H1 (cell line): ENCODE results near the gene SND1. TPM values are rescaled to one million over a fixed set of nuclear protein-coding genes. Genes with fewer than 3 reads are reported as not detected.

Source experiments
- CTCF ChIA-PET: fragments of 300-600 bp; sonication (Branson Sonifier 250); formaldehyde crosslinking; loops from one replicate; lab custom pipeline; 2021; ENCODE audit not compliant: partially characterized antibody; lab: Charles Lee
- POLR2A ChIA-PET: fragments of 300-600 bp; sonication (Branson Sonifier 250); formaldehyde crosslinking; loops from one replicate; lab custom pipeline; 2021; ENCODE audit warnings: inconsistent platforms; ENCODE audit not compliant: partially characterized antibody; lab: Charles Lee
- DNase-seq, 2 experiments: peaks; one replicate each; pipeline versions ENCODE4 v3.0.0 to v3.0.0-alpha.2; 2010 to 2022; ENCODE audit warnings: low spot score in 2 of 2, low read depth in 1 of 2, mixed read lengths in 1 of 2
- FAIRE-seq: peaks from 2 replicates; lab custom pipeline; 2011; peaks lifted over from hg19 to GRCh38; lab: Jason Lieb, UNC
- H2AFZ ChIP-seq: 2 replicates; pipeline ENCODE4 v1.8.1; 2012; ENCODE audit warnings: low read length, inconsistent platforms
- H2AK5ac ChIP-seq: 2 replicates; pipeline ENCODE4 v1.6.1; 2013; ENCODE audit warnings: low read depth, low read length
- H2BK120ac ChIP-seq: replicated peaks from 2 replicates; pipeline ENCODE3; 2013; ENCODE audit warnings: low read depth, low read length, inconsistent platforms
- H2BK12ac ChIP-seq: 2 replicates; pipeline ENCODE4 v1.6.1; 2013; ENCODE audit warnings: low read depth, low read length
- H2BK15ac ChIP-seq: 2 replicates; pipeline ENCODE4 v1.6.1; 2013; ENCODE audit warnings: low read length
- H2BK20ac ChIP-seq: 2 replicates; pipeline ENCODE4 v1.6.1; 2013; ENCODE audit warnings: low read length
- H2BK5ac ChIP-seq: 2 replicates; pipeline ENCODE4 v1.6.1; 2013; ENCODE audit warnings: low read depth, low read length
- H3K14ac ChIP-seq: 2 replicates; pipeline ENCODE4 v1.6.1; 2013; ENCODE audit warnings: inconsistent platforms; ENCODE audit not compliant: insufficient read length
- H3K18ac ChIP-seq: 2 replicates; pipeline ENCODE4 v1.6.1; 2013; ENCODE audit warnings: low read length; ENCODE audit errors: extremely low read depth
- H3K23ac ChIP-seq: 2 replicates; pipeline ENCODE4 v1.6.1; 2013; ENCODE audit warnings: inconsistent platforms; ENCODE audit not compliant: insufficient read length
- H3K23me2 ChIP-seq: 2 replicates; pipeline ENCODE4 v1.6.1; 2013; ENCODE audit warnings: low read depth, low read length
- H3K27ac ChIP-seq: 2 replicates; pipeline ENCODE4 v1.6.1; 2011; ENCODE audit warnings: low read depth, low read length, inconsistent platforms
- H3K27me3 ChIP-seq, 4 experiments: replicated peaks in 1 of 4; 1 replicate in 1 of 4; 2 replicates in 3 of 4; pipeline versions ENCODE4 v1.6.1 to v1.8.1; 2011 to 2013; ENCODE audit warnings: low read length in 3 of 4, mild to moderate bottlenecking in 3 of 4, inconsistent platforms in 2 of 4, mixed read lengths in 2 of 4, moderate library complexity in 1 of 4; ENCODE audit not compliant: control insufficient read depth in 3 of 4, insufficient read depth in 3 of 4; ENCODE audit errors: extremely low read depth in 1 of 4
- H3K36me3 ChIP-seq, 4 experiments: 2 replicates each; pipeline versions ENCODE4 v1.6.1 to v1.8.1; 2011 to 2013; ENCODE audit warnings: mild to moderate bottlenecking in 4 of 4, low read length in 3 of 4, moderate library complexity in 2 of 4, control low read depth in 1 of 4, inconsistent platforms in 1 of 4; ENCODE audit not compliant: insufficient read depth in 4 of 4, control insufficient read depth in 2 of 4
- H3K4ac ChIP-seq: replicated peaks from 2 replicates; pipeline ENCODE3; 2013; ENCODE audit warnings: low read length, low read depth, mixed read lengths, inconsistent platforms; ENCODE audit not compliant: insufficient read length
- H3K4me1 ChIP-seq, 4 experiments: replicated peaks in 1 of 4; 1 replicate in 1 of 4; 2 replicates in 3 of 4; pipeline versions ENCODE4 v1.6.1 to v1.8.1; 2011 to 2013; ENCODE audit warnings: low read length in 3 of 4, inconsistent platforms in 2 of 4, mixed read lengths in 1 of 4; ENCODE audit not compliant: insufficient read depth in 4 of 4, control insufficient read depth in 3 of 4
- H3K4me2 ChIP-seq, 2 experiments: 2 replicates each; pipeline versions ENCODE4 v1.6.1 to v1.8.1; 2011 to 2013; ENCODE audit warnings: low read depth in 2 of 2, low read length in 2 of 2, control low read depth in 1 of 2, inconsistent platforms in 1 of 2, mild to moderate bottlenecking in 1 of 2; ENCODE audit not compliant: insufficient read depth in 1 of 2
- H3K4me3 ChIP-seq, 4 experiments: fragments of 200-600, 300-600 bp in 1 of 4; sonication (generic), shearing (Covaris generic), sonication (Bioruptor Twin) in 1 of 4; 2 replicates each; pipeline versions ENCODE4 v1.5.1 to v1.8.1; 2011 to 2016; ENCODE audit warnings: low read length in 4 of 4, low read depth in 3 of 4, control low read depth in 2 of 4, inconsistent platforms in 2 of 4, mild to moderate bottlenecking in 2 of 4, mixed read lengths in 1 of 4, moderate library complexity in 1 of 4; ENCODE audit not compliant: insufficient read depth in 2 of 4; ENCODE audit errors: extremely low read depth in 1 of 4
- H3K56ac ChIP-seq: replicated peaks from 2 replicates; pipeline ENCODE3; 2013; ENCODE audit warnings: low read depth, mild to moderate bottlenecking, mixed read lengths, low read length, inconsistent platforms; ENCODE audit not compliant: insufficient read length
- H3K79me1 ChIP-seq: 2 replicates; pipeline ENCODE4 v1.6.1; 2013; ENCODE audit warnings: low read depth, low read length, control low read depth
- H3K79me2 ChIP-seq, 2 experiments: 2 replicates each; pipeline versions ENCODE4 v1.6.1 to v1.8.1; 2012 to 2013; ENCODE audit warnings: low read length in 2 of 2, mild to moderate bottlenecking in 2 of 2, inconsistent platforms in 1 of 2; ENCODE audit not compliant: insufficient read depth in 2 of 2, control insufficient read depth in 1 of 2
- H3K9ac ChIP-seq, 4 experiments: replicated peaks in 1 of 4; 1 replicate in 1 of 4; 2 replicates in 3 of 4; pipeline versions ENCODE4 v1.6.1 to v1.8.1; 2011 to 2013; ENCODE audit warnings: low read depth in 3 of 4, low read length in 3 of 4, control low read depth in 2 of 4, mild to moderate bottlenecking in 2 of 4, moderate library complexity in 2 of 4, inconsistent platforms in 1 of 4; ENCODE audit errors: extremely low read depth in 1 of 4
- H3K9me3 ChIP-seq, 2 experiments: 2 replicates each; pipeline versions ENCODE4 v1.6.1 to v1.8.1; 2012 to 2013; ENCODE audit warnings: mild to moderate bottlenecking in 2 of 2, moderate library complexity in 2 of 2, control low read depth in 1 of 2, inconsistent platforms in 1 of 2, low read depth in 1 of 2, low read length in 1 of 2, mixed read lengths in 1 of 2; ENCODE audit not compliant: insufficient read depth in 2 of 2
- H4K20me1 ChIP-seq, 2 experiments: replicated peaks in 1 of 2; 2 replicates each; pipeline versions ENCODE3 to v1.8.1; 2011 to 2013; ENCODE audit warnings: inconsistent platforms in 2 of 2, low read length in 2 of 2, mild to moderate bottlenecking in 1 of 2; ENCODE audit not compliant: insufficient read depth in 2 of 2, control insufficient read depth in 1 of 2
- H4K5ac ChIP-seq: 2 replicates; pipeline ENCODE4 v1.6.1; 2013; ENCODE audit warnings: low read length, low read depth, mixed read lengths, inconsistent platforms; ENCODE audit not compliant: insufficient read length
- H4K8ac ChIP-seq: 2 replicates; pipeline ENCODE4 v1.8.0; 2013; ENCODE audit warnings: mild to moderate bottlenecking, moderate library complexity, low read length, inconsistent platforms; ENCODE audit not compliant: insufficient read depth; ENCODE audit errors: extremely low read depth
- H4K91ac ChIP-seq: replicated peaks from 2 replicates; pipeline ENCODE3; 2013; ENCODE audit warnings: low read length, mixed read lengths, inconsistent platforms; ENCODE audit not compliant: insufficient read length
- ATF2 ChIP-seq: IDR thresholded peaks from 2 replicates; pipeline ENCODE4 v1.6.1; 2012; ENCODE audit warnings: low read length, inconsistent platforms
- BCL11A ChIP-seq, 2 experiments: IDR thresholded peaks; one replicate each; pipeline ENCODE4 v1.6.1; 2011; ENCODE audit warnings: low read depth in 2 of 2, low read length in 2 of 2, mild to moderate bottlenecking in 2 of 2
- BRCA1 ChIP-seq: IDR thresholded peaks from 2 replicates; pipeline ENCODE4 v1.6.1; 2012; ENCODE audit warnings: low read depth, low read length, improper control_type of control experiment
- CBX5 ChIP-seq: fragments of 300-800, 300-1000 bp; sonication (generic); IDR thresholded peaks from 2 replicates; pipeline ENCODE4 v1.7.1; 2016; ENCODE audit warnings: antibody characterized with exemption, low read length, low read depth
- CHD1 ChIP-seq: IDR thresholded peaks from 2 replicates; pipeline ENCODE4 v1.6.1; 2012; ENCODE audit warnings: low read depth, low read length, improper control_type of control experiment
- EP300 ChIP-seq, 2 experiments: IDR thresholded peaks; 1 replicate in 1 of 2; 2 replicates in 1 of 2; pipeline ENCODE4 v1.6.1; 2011 to 2012; ENCODE audit warnings: low read depth in 2 of 2, low read length in 2 of 2, mild to moderate bottlenecking in 2 of 2, borderline replicate concordance in 1 of 2, inconsistent platforms in 1 of 2, moderate library complexity in 1 of 2
- GABPA ChIP-seq: IDR thresholded peaks from 2 replicates; pipeline ENCODE4 v1.6.1; 2011; ENCODE audit warnings: mild to moderate bottlenecking, low read length, moderate library complexity, borderline replicate concordance; ENCODE audit not compliant: insufficient read depth
- SAP30 ChIP-seq: fragments of 300-600 bp; sonication (generic); IDR thresholded peaks from 2 replicates; pipeline ENCODE4 v1.7.1; 2012; ENCODE audit warnings: low read length, moderate library complexity, mild to moderate bottlenecking, inconsistent platforms; ENCODE audit not compliant: insufficient read depth, insufficient replicate concordance
- SP1 ChIP-seq: IDR thresholded peaks from 2 replicates; pipeline ENCODE4 v1.6.1; 2011; ENCODE audit warnings: low read depth, low read length
- SP2 ChIP-seq: IDR thresholded peaks from 2 replicates; pipeline ENCODE4 v1.6.1; 2012; ENCODE audit warnings: mild to moderate bottlenecking, low read length, inconsistent platforms
- TAF7 ChIP-seq: optimal IDR thresholded peaks from 2 replicates; pipeline ENCODE3; 2011; ENCODE audit warnings: low read depth, mild to moderate bottlenecking, inconsistent platforms, low read length, moderate library complexity, borderline replicate concordance
- whole genome bisulfite sequencing, 2 experiments: shearing (Covaris generic) in 1 of 2; methylation state at CpG; one replicate each; pipeline versions ENCODE4 v1.1.6 to v1.1.7; 2013 to 2015; ENCODE audit warnings: low lambda C conversion rate in 2 of 2, mixed read lengths in 2 of 2, inconsistent platforms in 1 of 2, low coverage in 1 of 2, missing lambda C conversion rate in 1 of 2; ENCODE audit not compliant: insufficient replicate concordance in 2 of 2, insufficient coverage in 1 of 2, insufficient read length in 1 of 2; ENCODE audit errors: extremely low coverage in 1 of 2, missing lambda C conversion rate in 1 of 2; 5-methylcytosine and 5-hydroxymethylcytosine counted together
- polyA plus RNA-seq, 7 experiments: library from polyadenylated mRNA; depleted of rRNA in 3 of 7; stranded (reverse) in 5 of 7; unstranded in 2 of 7; fragments of >200 nt in 5 of 7; fragments of 200-250 nt in 2 of 7; gene quantifications; 1 replicate in 5 of 7; 2 replicates in 1 of 7; 4 replicates in 1 of 7; pipeline versions ENCODE4 v1.2.1 to v1.2.3, GENCODE V29; 2011 to 2013; ENCODE audit warnings: missing spikeins in 2 of 7, mixed read lengths in 2 of 7
- total RNA-seq: library from RNA; stranded (reverse); fragmentation: NEBNext Ultra II Directional; extraction: Animal tissue kit (Norgen Biotek cat#: 25700); gene quantifications from 2 replicates; pipeline ENCODE4 v1.2.1, GENCODE V29; 2021

The SND1 gene
- total and polyA plus RNA-seq, 2 of the 8 experiments (the other 6 are each of a cell fraction or from before 2014, with no cell fraction given) = 122 to 290 TPM

GRCh38 chr7:128057909-128058308, 405.9 kb downstream of the SND1 start:
- no peak overlapping the region for H2BK20ac ChIP-seq
- H2BK5ac ChIP-seq = no peak overlapping the region
- no peak overlapping the region for H3K4ac ChIP-seq
- H3K23ac ChIP-seq = no peak overlapping the region
- H3K56ac ChIP-seq = no peak overlapping the region
- H3K14ac ChIP-seq = no peak overlapping the region
- no peaks in the 10 kb centered on the region for H3K36me3 ChIP-seq
- ChIA-PET CTCF (interaction anchor here (0.7 to 7.6 kb wide), 10 partner anchors 9 to 151 kb away, joined by 3 to 113 read pairs (median 14); no protein-coding TSS in a partner anchor), POLR2A (interaction anchor here (0.6 kb wide), 1 partner anchor 241 kb away, joined by 4 read pairs; no protein-coding TSS in a partner anchor)
- no peak overlapping the region for H4K8ac ChIP-seq
- FAIRE-seq (no peak), DNase-seq (no peak)
- H3K4me2 ChIP-seq = no peak overlapping the region
- peaks cover 5 to 9% of the 10 kb centered on the region in 2 experiments for H4K20me1 ChIP-seq
- no peak for TF ChIP-seq TAF7
- TF ChIP-seq SP2 = no peak
- TF ChIP-seq EP300 (IDR thresholded peaks at IDR 0.05; ENCODE audit: borderline replicate concordance in 1 of 2, low read depth in 2 of 2, low read length in 2 of 2) = no peak
- TF ChIP-seq GABPA = no peak
- TF ChIP-seq CHD1 = no peak
- TF ChIP-seq CBX5 = no peak
- no peak for TF ChIP-seq BRCA1
- no peak for TF ChIP-seq ATF2
- no peak for TF ChIP-seq SP1
- TF ChIP-seq SAP30 = no peak
- no peak for TF ChIP-seq BCL11A (IDR thresholded peaks at IDR 0.05; ENCODE audit: low read depth in 2 of 2, low read length in 2 of 2)
- H3K27me3 ChIP-seq = no peaks in the 10 kb centered on the region
- no peak overlapping the region for H2BK120ac ChIP-seq
- no peak overlapping the region for H3K27ac ChIP-seq
- H3K4me3 ChIP-seq = no peak overlapping the region
- H3K79me1 ChIP-seq = no peaks in the 10 kb centered on the region
- H2AFZ ChIP-seq = no peak overlapping the region
- H2BK12ac ChIP-seq = no peak overlapping the region
- no peak overlapping the region for H4K5ac ChIP-seq
- H3K9me3 ChIP-seq = no peaks in the 10 kb centered on the region
- WGBS, 2 experiments = 94% methylated on average over 1 of the region's 1 CpG; no CpG with 5 or more reads in 1 of the 2 experiments
- no peak overlapping the region for H2AK5ac ChIP-seq
- no peak overlapping the region for H3K9ac ChIP-seq
- no peak overlapping the region for H3K18ac ChIP-seq
- no peaks in the 10 kb centered on the region for H3K79me2 ChIP-seq
- H2BK15ac ChIP-seq = no peak overlapping the region
- no peaks in the 10 kb centered on the region for H3K23me2 ChIP-seq
- H3K4me1 ChIP-seq = peaks cover 0 to 8% (median 2%) of the 10 kb centered on the region in 4 experiments; a peak in 1 of 7 replicates
- no peak overlapping the region for H4K91ac ChIP-seq
